AG09309 (cell line): ENCODE data around the gene WDR89.
A peak's percentile ranks its signal among the peaks of the same experiment; 100 is the strongest.
"Not testable (repeated sequence)": the region's sequence is repeated elsewhere in the genome, so short reads cannot be mapped to it uniquely, and the experiment has no call there.

ENCODE experiments used
- DNase-seq: peaks from one replicate; pipeline ENCODE4 v3.0.0-alpha.2; 2010; ENCODE audit warnings: low read depth
- H3K4me3 ChIP-seq: 2 replicates; pipeline ENCODE4 v1.5.1; 2011; ENCODE audit warnings: mild to moderate bottlenecking, low read depth, low read length, moderate library complexity; ENCODE audit not compliant: control insufficient read depth
- TF ChIP-seq, protein P1 (sequence below): IDR thresholded peaks from 2 replicates; pipeline ENCODE4 v1.5.1; 2011; ENCODE audit warnings: mild to moderate bottlenecking, low read depth, low read length, inconsistent platforms; ENCODE audit not compliant: insufficient read depth, control insufficient read depth; ENCODE audit errors: missing control alignments

WDR89 gene

DNA sequence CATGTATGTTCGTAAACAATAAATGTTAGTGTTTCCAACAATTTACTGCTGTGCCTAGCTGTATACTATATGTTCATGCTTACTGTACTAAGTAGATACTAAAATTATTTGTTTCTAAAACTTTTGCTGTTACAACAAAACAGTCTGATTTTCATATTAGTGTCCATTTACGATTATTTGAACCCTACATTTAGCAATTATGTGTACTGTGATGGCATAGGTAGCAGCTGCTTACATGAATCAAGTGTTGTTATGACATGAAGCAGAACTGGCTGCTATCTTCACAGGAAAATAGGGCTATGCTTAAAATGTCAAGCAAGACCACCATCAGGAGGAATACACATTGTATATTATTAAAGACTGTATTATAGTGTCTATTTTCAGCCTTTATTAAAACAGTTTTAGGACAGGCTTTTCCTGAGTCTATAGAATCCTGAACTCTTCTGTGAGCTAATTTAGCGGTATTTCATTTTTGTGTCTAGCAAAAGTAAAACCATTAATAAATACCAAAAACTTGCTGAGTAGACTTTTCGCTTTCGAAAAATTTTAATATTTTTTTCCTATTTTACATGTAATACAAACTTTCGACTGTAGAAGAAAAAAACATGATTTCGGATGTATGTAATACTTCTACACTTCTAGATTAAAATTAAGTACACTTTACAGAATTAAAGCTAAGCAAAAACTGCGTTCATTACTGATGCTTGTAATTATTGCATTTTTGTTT is 1.1 kb upstream of the WDR89 start:
- TF ChIP-seq, protein P1, sequence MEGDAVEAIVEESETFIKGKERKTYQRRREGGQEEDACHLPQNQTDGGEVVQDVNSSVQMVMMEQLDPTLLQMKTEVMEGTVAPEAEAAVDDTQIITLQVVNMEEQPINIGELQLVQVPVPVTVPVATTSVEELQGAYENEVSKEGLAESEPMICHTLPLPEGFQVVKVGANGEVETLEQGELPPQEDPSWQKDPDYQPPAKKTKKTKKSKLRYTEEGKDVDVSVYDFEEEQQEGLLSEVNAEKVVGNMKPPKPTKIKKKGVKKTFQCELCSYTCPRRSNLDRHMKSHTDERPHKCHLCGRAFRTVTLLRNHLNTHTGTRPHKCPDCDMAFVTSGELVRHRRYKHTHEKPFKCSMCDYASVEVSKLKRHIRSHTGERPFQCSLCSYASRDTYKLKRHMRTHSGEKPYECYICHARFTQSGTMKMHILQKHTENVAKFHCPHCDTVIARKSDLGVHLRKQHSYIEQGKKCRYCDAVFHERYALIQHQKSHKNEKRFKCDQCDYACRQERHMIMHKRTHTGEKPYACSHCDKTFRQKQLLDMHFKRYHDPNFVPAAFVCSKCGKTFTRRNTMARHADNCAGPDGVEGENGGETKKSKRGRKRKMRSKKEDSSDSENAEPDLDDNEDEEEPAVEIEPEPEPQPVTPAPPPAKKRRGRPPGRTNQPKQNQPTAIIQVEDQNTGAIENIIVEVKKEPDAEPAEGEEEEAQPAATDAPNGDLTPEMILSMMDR, result no peak
- DNase-seq, result no peak
- peak overlapping the region; percentile 78 for H3K4me3 ChIP-seq

DNA sequence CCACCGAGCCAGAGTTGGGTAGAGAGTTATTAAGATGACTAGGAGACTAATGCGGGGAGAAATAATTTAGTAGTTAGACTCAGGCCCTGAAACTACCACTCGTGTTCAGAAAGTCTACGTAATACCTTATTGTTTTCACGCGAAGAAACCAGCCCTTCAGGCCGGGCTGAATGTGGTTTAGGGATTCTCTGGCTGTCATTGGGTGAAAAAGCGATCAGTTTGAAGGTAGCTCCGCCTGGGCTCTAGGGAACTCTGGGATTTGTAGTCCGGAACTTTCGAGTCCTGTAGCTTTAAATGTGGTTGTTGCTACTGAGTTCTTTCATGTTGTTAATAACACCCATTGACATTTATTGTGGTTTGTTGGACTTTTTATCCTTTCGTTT is 549 bp upstream of the WDR89 start:
- H3K4me3 ChIP-seq, result peak overlapping the region; percentile 78
- TF ChIP-seq, protein P1, result no peak
- DNase-seq, result peak; percentile 87

DNA sequence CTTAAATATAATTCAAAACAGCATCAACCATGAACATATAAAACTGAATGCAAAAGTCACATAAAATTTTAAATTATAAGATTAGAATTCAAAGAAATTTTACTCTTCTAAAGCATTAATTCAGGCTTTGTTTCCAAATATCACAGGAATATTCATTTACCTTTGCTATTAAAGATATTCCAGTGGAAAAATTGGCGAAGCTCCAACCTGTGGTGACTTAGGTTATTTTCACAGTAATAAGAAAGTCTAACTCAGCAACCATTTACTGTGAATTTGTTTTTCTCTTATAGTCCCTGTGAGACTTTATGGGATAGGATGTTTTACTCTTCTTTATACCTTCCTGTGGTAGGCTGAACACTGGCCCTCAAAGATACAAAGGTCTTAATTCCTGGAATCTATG is 3.2 kb downstream of the WDR89 start:
- no peak for DNase-seq
- TF ChIP-seq, protein P1, result no peak
- no peak overlapping the region for H3K4me3 ChIP-seq

DNA sequence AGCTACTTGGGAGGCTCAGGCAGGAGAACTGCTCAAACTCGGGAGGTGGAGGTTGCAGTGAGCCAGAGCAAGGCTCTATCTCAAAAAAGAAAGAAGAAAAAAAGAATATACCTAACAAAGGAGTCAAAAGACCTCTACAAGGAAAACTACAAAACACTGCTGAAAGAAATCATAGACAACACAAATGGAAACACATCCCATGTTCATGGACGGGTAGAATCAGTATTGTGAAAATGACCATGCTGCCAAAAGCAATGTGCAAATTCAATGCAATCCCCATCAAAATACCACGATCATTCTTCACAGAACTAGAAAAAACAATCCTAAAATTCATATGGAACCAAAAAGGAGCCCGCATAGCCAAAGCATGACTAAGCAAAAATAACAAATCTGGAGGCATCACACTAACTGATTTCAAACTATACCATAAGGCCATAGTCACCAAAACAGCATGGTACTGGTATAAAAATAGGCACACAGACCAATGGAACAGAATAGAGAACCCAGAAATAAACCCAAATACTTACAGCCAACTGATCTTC is 5.5 kb downstream of the WDR89 start:
- not testable (repeated sequence) for H3K4me3 ChIP-seq, DNase-seq

DNA sequence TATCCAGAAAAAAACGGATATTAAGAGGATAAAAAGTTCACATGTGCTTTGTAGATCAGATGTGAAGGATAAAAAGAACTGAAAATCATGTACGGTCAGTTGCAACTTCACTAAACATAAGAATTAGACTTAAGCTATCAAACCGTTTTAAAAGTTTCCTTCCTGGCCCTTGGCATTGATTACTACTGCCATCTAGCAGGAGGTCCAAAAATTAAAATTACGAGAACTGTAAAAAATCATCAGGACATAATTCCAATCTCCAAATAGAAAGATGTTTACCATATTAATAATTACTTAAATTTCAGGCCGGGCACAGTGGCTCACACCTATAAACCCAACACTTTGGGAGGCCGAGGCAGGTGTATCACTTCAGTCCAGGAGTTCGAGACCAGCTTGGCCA is 7.9 kb downstream of the WDR89 start:
- no peak for DNase-seq
- no peak overlapping the region for H3K4me3 ChIP-seq
- TF ChIP-seq, protein P1, result no peak

DNA sequence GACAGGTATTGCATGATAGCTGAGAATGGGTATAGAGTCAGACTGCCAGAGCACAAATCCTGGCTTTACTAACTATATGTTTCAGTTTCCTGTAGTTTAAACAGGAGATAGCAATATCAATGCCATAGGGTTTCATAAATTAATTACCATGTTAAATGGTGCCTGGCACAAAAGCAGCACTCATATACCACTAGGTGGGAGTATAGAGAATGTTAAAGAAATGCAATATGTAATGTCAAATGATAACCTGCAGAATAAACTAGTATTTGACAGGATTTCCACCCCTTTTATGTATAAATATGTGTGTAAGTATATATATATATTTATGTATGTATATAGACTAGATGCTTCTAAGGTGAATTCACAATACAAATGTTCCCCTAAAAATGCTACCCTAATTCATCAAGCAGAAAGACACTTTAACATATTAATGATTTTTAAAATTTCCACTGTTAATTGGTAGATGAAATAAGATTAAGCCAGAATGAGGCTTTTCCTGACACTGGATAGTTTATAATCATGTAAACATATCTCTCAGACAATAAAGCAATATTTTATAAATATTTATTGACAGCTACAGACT is 8.6 kb downstream of the WDR89 start:
- no peak overlapping the region for H3K4me3 ChIP-seq
- DNase-seq, result no peak
- TF ChIP-seq, protein P1, result peak; percentile 54

DNA sequence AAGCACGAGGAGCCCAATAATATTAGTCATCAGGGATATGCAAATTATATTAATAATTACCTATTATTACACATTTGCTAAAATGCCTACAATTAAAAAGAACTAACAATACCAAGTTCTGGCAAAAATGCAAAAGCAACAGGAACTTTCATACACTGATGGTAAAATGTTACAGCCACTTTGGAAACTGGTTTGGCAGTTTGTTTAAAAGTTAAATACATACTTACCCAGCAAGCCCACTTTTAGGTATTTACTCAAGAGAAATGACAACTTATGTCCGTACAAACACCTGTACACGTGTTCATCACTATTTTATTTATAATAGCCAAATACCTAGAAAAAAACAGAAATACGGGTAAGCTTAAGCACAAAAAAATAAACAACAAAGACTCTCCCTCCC is 17.0 kb downstream of the WDR89 start:
- no peak for DNase-seq
- H3K4me3 ChIP-seq, result no peak overlapping the region
- TF ChIP-seq, protein P1, result no peak
